GM12878 (cell line): Measurements from ENCODE around the gene ANKRD61. TPM values are rescaled to one million over a fixed set of nuclear protein-coding genes. Genes with fewer than 3 reads are reported as not detected.

Source experiments
- KLF5 ChIP-seq: fragments of 450-650 bp; IDR thresholded peaks from 2 replicates; pipeline ENCODE4 v1.6.1; 2014; ENCODE audit warnings: mild to moderate bottlenecking; ENCODE audit not compliant: partially characterized antibody
- RAD21 ChIP-seq: IDR thresholded peaks from 2 replicates; pipeline ENCODE4 v1.6.1; 2011; ENCODE audit warnings: mild to moderate bottlenecking, low read depth, low read length, moderate library complexity; ENCODE audit not compliant: insufficient read depth
- SRF ChIP-seq, 2 experiments: IDR thresholded peaks; 2 replicates each; pipeline ENCODE4 v1.6.1; 2011; ENCODE audit warnings: low read depth in 2 of 2, low read length in 2 of 2, mild to moderate bottlenecking in 1 of 2, moderate library complexity in 1 of 2
- STAT3 ChIP-seq: IDR thresholded peaks from 2 replicates; pipeline ENCODE4 v1.6.1; 2011; ENCODE audit warnings: low read depth, low read length, improper control_type of control experiment
- ZNF384 ChIP-seq: IDR thresholded peaks from 2 replicates; pipeline ENCODE4 v1.6.1; 2012; ENCODE audit warnings: low read depth, mild to moderate bottlenecking, low read length, improper control_type of control experiment, borderline replicate concordance
- ZNF622 ChIP-seq: fragments of 450-650 bp; IDR thresholded peaks from 2 replicates; pipeline ENCODE4 v1.6.1; 2017; ENCODE audit warnings: mild to moderate bottlenecking, inconsistent platforms
- polyA plus RNA-seq, 11 experiments: library from polyadenylated mRNA; depleted of rRNA in 4 of 11; unstranded in 6 of 11; stranded (reverse) in 5 of 11; fragments of >200 nt; fragmentation: Nextera tagmentation in 4 of 11; fragmentation: Illumina TruSeq in 1 of 11; extraction: Ambion mirVana in 4 of 11; extraction: Trizol in 1 of 11; gene quantifications; 1 replicate in 1 of 11; 2 replicates in 10 of 11; pipeline versions ENCODE4 v1.2.1 to v1.2.3, GENCODE V29; 2011 to 2016; ENCODE audit warnings: inconsistent platforms in 2 of 11, missing spikeins in 2 of 11, low read depth in 1 of 11
- total RNA-seq, 4 experiments: library from RNA; depleted of rRNA in 3 of 4; stranded (reverse); fragments of >200 nt in 3 of 4; fragmentation: Illumina TruSeq in 1 of 4; extraction: Trizol in 1 of 4; gene quantifications; 2 replicates each; pipeline versions ENCODE4 v1.2.1 to v1.2.3, GENCODE V29; 2013 to 2021
- TF ChIP-seq, protein P1 (sequence below): fragments of 450-650 bp; IDR thresholded peaks from 2 replicates; pipeline ENCODE4 v1.6.1; 2017; ENCODE audit warnings: mild to moderate bottlenecking, moderate library complexity
- TF ChIP-seq, protein P2 (sequence below): IDR thresholded peaks from 2 replicates; pipeline ENCODE4 v1.6.1; 2012; ENCODE audit warnings: mild to moderate bottlenecking, low read depth, low read length
- TF ChIP-seq, protein P3 (sequence below): fragments of 150-350 bp; IDR thresholded peaks from 2 replicates; pipeline ENCODE4 v1.6.1; 2014; ENCODE audit warnings: mild to moderate bottlenecking, low read depth, low read length

ANKRD61 gene
- total and polyA plus RNA-seq, 10 of the 15 experiments (the other 5 are each of a cell fraction or from before 2014, with no cell fraction given) = 0.11 to 0.64 (median 0.28) TPM

DNA sequence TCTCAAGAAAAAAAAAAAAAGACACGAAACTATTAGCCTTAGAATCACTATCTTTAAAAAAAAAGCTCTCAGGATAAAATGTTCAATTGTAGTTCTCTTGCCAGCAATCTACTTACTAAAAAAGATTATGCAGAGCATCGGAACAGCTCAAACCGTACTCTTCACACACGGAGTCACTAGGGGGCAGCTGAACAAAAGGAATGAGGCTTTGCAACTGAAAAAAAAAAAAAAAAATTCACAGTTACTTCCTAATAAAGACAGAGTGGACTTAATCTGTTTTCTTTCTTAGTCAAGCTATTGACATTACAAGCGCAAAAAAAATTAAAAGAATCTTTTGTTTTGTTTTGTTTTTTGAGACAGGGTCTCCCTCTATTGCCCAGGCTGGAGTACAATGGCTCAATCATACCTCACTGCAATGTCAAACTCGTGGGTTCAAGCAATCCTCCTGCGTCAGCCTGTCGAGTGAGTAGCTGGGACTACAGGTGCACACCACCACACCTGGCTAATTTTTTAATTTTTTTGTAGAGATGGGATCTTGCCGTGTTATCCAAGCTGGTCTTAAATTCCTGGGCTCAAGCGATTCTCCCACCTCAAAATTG lies 33.9 kb upstream of the ANKRD61 start (continued):
- TF ChIP-seq KLF5 (no peak), STAT3 (no peak), SRF (IDR thresholded peaks at IDR 0.05; ENCODE audit: low read depth in 2 of 2, low read length in 2 of 2) (no peak), RAD21 (peak; percentile 76), ZNF622 (no peak), ZNF384 (peak; percentile 96)
- TF ChIP-seq, protein P1, sequence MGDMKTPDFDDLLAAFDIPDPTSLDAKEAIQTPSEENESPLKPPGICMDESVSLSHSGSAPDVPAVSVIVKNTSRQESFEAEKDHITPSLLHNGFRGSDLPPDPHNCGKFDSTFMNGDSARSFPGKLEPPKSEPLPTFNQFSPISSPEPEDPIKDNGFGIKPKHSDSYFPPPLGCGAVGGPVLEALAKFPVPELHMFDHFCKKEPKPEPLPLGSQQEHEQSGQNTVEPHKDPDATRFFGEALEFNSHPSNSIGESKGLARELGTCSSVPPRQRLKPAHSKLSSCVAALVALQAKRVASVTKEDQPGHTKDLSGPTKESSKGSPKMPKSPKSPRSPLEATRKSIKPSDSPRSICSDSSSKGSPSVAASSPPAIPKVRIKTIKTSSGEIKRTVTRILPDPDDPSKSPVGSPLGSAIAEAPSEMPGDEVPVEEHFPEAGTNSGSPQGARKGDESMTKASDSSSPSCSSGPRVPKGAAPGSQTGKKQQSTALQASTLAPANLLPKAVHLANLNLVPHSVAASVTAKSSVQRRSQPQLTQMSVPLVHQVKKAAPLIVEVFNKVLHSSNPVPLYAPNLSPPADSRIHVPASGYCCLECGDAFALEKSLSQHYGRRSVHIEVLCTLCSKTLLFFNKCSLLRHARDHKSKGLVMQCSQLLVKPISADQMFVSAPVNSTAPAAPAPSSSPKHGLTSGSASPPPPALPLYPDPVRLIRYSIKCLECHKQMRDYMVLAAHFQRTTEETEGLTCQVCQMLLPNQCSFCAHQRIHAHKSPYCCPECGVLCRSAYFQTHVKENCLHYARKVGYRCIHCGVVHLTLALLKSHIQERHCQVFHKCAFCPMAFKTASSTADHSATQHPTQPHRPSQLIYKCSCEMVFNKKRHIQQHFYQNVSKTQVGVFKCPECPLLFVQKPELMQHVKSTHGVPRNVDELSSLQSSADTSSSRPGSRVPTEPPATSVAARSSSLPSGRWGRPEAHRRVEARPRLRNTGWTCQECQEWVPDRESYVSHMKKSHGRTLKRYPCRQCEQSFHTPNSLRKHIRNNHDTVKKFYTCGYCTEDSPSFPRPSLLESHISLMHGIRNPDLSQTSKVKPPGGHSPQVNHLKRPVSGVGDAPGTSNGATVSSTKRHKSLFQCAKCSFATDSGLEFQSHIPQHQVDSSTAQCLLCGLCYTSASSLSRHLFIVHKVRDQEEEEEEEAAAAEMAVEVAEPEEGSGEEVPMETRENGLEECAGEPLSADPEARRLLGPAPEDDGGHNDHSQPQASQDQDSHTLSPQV = no peak
- TF ChIP-seq, protein P2, sequence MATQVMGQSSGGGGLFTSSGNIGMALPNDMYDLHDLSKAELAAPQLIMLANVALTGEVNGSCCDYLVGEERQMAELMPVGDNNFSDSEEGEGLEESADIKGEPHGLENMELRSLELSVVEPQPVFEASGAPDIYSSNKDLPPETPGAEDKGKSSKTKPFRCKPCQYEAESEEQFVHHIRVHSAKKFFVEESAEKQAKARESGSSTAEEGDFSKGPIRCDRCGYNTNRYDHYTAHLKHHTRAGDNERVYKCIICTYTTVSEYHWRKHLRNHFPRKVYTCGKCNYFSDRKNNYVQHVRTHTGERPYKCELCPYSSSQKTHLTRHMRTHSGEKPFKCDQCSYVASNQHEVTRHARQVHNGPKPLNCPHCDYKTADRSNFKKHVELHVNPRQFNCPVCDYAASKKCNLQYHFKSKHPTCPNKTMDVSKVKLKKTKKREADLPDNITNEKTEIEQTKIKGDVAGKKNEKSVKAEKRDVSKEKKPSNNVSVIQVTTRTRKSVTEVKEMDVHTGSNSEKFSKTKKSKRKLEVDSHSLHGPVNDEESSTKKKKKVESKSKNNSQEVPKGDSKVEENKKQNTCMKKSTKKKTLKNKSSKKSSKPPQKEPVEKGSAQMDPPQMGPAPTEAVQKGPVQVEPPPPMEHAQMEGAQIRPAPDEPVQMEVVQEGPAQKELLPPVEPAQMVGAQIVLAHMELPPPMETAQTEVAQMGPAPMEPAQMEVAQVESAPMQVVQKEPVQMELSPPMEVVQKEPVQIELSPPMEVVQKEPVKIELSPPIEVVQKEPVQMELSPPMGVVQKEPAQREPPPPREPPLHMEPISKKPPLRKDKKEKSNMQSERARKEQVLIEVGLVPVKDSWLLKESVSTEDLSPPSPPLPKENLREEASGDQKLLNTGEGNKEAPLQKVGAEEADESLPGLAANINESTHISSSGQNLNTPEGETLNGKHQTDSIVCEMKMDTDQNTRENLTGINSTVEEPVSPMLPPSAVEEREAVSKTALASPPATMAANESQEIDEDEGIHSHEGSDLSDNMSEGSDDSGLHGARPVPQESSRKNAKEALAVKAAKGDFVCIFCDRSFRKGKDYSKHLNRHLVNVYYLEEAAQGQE = no peak
- TF ChIP-seq, protein P3, sequence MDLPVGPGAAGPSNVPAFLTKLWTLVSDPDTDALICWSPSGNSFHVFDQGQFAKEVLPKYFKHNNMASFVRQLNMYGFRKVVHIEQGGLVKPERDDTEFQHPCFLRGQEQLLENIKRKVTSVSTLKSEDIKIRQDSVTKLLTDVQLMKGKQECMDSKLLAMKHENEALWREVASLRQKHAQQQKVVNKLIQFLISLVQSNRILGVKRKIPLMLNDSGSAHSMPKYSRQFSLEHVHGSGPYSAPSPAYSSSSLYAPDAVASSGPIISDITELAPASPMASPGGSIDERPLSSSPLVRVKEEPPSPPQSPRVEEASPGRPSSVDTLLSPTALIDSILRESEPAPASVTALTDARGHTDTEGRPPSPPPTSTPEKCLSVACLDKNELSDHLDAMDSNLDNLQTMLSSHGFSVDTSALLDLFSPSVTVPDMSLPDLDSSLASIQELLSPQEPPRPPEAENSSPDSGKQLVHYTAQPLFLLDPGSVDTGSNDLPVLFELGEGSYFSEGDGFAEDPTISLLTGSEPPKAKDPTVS = no peak
